B cell (primary cell): ENCODE results near the gene CCL14. TPM values are rescaled to one million over a fixed set of nuclear protein-coding genes. Genes with fewer than 3 reads are reported as not detected.

Experiments
- ATAC-seq: fragments of 200-7000 bp; cut with Tn5 transposase; one replicate; pipeline ENCODE4 v1.10.0; 2021; ENCODE audit warnings: low read depth, mild to moderate bottlenecking, moderate number of reproducible peaks, moderate library complexity
- CTCF ChIA-PET: fragments of 350-600 bp; sonication (Branson Sonifier 250); formaldehyde crosslinking; loops from one replicate; lab custom pipeline; 2021; ENCODE audit warnings: antibody characterized with exemption, inconsistent platforms; lab: Charles Lee
- POLR2A ChIA-PET: fragments of 350-600 bp; sonication (Branson Sonifier 250); formaldehyde crosslinking; loops from one replicate; lab custom pipeline; 2021; ENCODE audit warnings: antibody characterized with exemption; lab: Charles Lee
- DNase-seq: peaks from one replicate; pipeline ENCODE4 v3.0.0; 2013
- H2AFZ ChIP-seq: 2 replicates; pipeline ENCODE4 v1.6.1; 2012; ENCODE audit warnings: mild to moderate bottlenecking, low read depth, low read length; ENCODE audit not compliant: insufficient read depth, poor library complexity, severe bottlenecking
- H3K27ac ChIP-seq, 2 donors: 1 replicate in 1 of 2; 2 replicates in 1 of 2; pipeline ENCODE4 v1.5.1; 2012 to 2013; ENCODE audit warnings: low read length in 2 of 2, mild to moderate bottlenecking in 2 of 2, moderate library complexity in 1 of 2
- H3K27me3 ChIP-seq, 4 experiments: fragments of 200-600 bp in 1 of 4; sonication (generic) in 1 of 4; replicated peaks in 1 of 4; 1 replicate in 2 of 4; 2 replicates in 2 of 4; pipeline versions ENCODE4 v1.6.1 to v1.7.0; 2013 to 2016; ENCODE audit warnings: low read length in 3 of 4, mild to moderate bottlenecking in 2 of 4, mixed read lengths in 1 of 4, moderate library complexity in 1 of 4; ENCODE audit not compliant: insufficient read depth in 4 of 4, control insufficient read depth in 3 of 4; ENCODE audit errors: control extremely low read depth in 1 of 4
- H3K36me3 ChIP-seq, 2 experiments: replicated peaks in 1 of 2; 1 replicate in 1 of 2; 2 replicates in 1 of 2; pipeline versions ENCODE4 v1.6.1 to v1.7.1; 2013; ENCODE audit warnings: low read length in 1 of 2; ENCODE audit not compliant: insufficient read depth in 2 of 2, control insufficient read depth in 1 of 2; ENCODE audit errors: control extremely low read depth in 1 of 2, extremely low read depth in 1 of 2
- H3K4me1 ChIP-seq, 2 donors: fragments of 200-600 bp in 1 of 2; sonication (generic) in 1 of 2; 1 replicate in 1 of 2; 2 replicates in 1 of 2; pipeline versions ENCODE4 v1.5.1 to v1.6.1; 2013 to 2017; ENCODE audit warnings: low read length in 2 of 2; ENCODE audit not compliant: control insufficient read depth in 2 of 2, insufficient read depth in 2 of 2
- H3K4me2 ChIP-seq: replicated peaks from 2 replicates; pipeline ENCODE3; 2012; ENCODE audit warnings: mild to moderate bottlenecking, low read depth, low read length; ENCODE audit not compliant: poor library complexity, severe bottlenecking
- H3K4me3 ChIP-seq, 5 experiments: fragments of 200-600 bp in 1 of 5; sonication (generic) in 1 of 5; 1 replicate in 3 of 5; 2 replicates in 2 of 5; pipeline versions ENCODE4 v1.5.1 to v1.7.0; 2011 to 2016; ENCODE audit warnings: low read length in 4 of 5, mild to moderate bottlenecking in 4 of 5, low read depth in 2 of 5, control low read depth in 1 of 5, moderate library complexity in 1 of 5; ENCODE audit not compliant: insufficient read depth in 1 of 5; ENCODE audit errors: control extremely low read depth in 1 of 5, extremely low read depth in 1 of 5
- H3K79me2 ChIP-seq: fragments of 200-600 bp; sonication (generic); one replicate; pipeline ENCODE4 v1.6.0; 2016; ENCODE audit warnings: low read length; ENCODE audit not compliant: control insufficient read depth, insufficient read depth
- H3K9ac ChIP-seq: fragments of 200-600 bp; sonication (generic); 2 replicates; pipeline ENCODE4 v1.6.1; 2017; ENCODE audit warnings: mild to moderate bottlenecking, low read length, moderate library complexity
- H3K9me3 ChIP-seq, 3 donors: one replicate each; pipeline versions ENCODE4 v1.6.1 to v1.7.1; 2013; ENCODE audit warnings: low read length in 2 of 3; ENCODE audit not compliant: control insufficient read depth in 2 of 3, insufficient read depth in 1 of 3; ENCODE audit errors: control extremely low read depth in 1 of 3
- H4K20me1 ChIP-seq: 2 replicates; pipeline ENCODE4 v1.6.0; 2012; ENCODE audit warnings: mild to moderate bottlenecking, low read length; ENCODE audit not compliant: insufficient read depth, control insufficient read depth, poor library complexity, severe bottlenecking
- H3K27ac Mint-ChIP-seq: one replicate; pipeline ENCODE4 v1.8.0; 2021; ENCODE audit warnings: mixed read lengths
- H3K27me3 Mint-ChIP-seq: one replicate; pipeline ENCODE4 v1.8.0; 2021; ENCODE audit warnings: mixed read lengths
- H3K4me1 Mint-ChIP-seq: one replicate; pipeline ENCODE4 v1.8.0; 2021; ENCODE audit warnings: mixed read lengths
- H3K4me3 Mint-ChIP-seq: one replicate; pipeline ENCODE4 v1.8.0; 2021; ENCODE audit warnings: mixed read lengths
- H3K9me3 Mint-ChIP-seq: one replicate; pipeline ENCODE4 v1.8.0; 2022; ENCODE audit warnings: mixed read lengths; ENCODE audit not compliant: insufficient read depth
- EZH2 ChIP-seq: IDR thresholded peaks from 2 replicates; pipeline ENCODE4 v1.6.1; 2012; ENCODE audit warnings: borderline replicate concordance, low read depth, mild to moderate bottlenecking, moderate library complexity, low read length; ENCODE audit not compliant: insufficient read depth, poor library complexity, severe bottlenecking
- WGBS: methylation state at CpG from one replicate; pipeline ENCODE4 v1.1.5; 2013; ENCODE audit warnings: missing lambda C conversion rate; ENCODE audit not compliant: insufficient coverage; 5-methylcytosine and 5-hydroxymethylcytosine counted together
- intact Hi-C: fragments of 100-400 bp; cut with micrococcal nuclease; formaldehyde crosslinking; loops from one replicate; pipeline ENCODE4 v1.10.0; 2022
- polyA plus RNA-seq: library from polyadenylated mRNA; depleted of rRNA; stranded (reverse); fragments of >200 nt; gene quantifications from 2 replicates; pipeline ENCODE4 v1.2.3, GENCODE V29; 2012
- total RNA-seq, 2 donors: library from RNA; stranded (reverse); fragments of 120-200 nt in 1 of 2; gene quantifications; 1 replicate in 1 of 2; 2 replicates in 1 of 2; pipeline versions ENCODE4 v1.2.3 to v1.2.4, GENCODE V29; 2013 to 2022
- TF ChIP-seq, protein P1 (sequence below): fragments of 200-600 bp; IDR thresholded peaks from one replicate; pipeline ENCODE4 v1.8.0; 2022; ENCODE audit warnings: antibody characterized with exemption, mild to moderate bottlenecking

The CCL14 gene
- total and polyA plus RNA-seq, 2 donors (not counting 1 experiment from before 2014, with no cell fraction given): not detected

GRCh38 chr17:36001110-36001771 lies 14.7 kb upstream of the CCL14 start, which contains the start of gene CCL15:
TSS of gene CCL15 (minus strand) at chr17:36001553. CDS start at chr17:36001492, 61 bp downstream.
- intact Hi-C loops: no loop called here
- Histone ChIP-seq H3K79me2 (no peaks in the 10 kb centered on the region), H3K27me3 (peaks cover 0 to 4% (median 0%) of the 10 kb centered on the region in 4 experiments), H3K4me1 (peaks cover 16 to 31% of the 10 kb centered on the region in 2 donors), H2AFZ (no peak within 1 kb of the TSS), H4K20me1 (no peaks in the 10 kb centered on the region), H3K27ac (no peak within 1 kb of the TSS), H3K4me2 (no peak within 1 kb of the TSS), H3K36me3 (no peaks in the 10 kb centered on the region), H3K9ac (no peak within 1 kb of the TSS), H3K4me3 (no peak within 1 kb of the TSS), H3K9me3 (no peaks in the 10 kb centered on the region)
- Mint-ChIP-seq H3K4me1 (peaks cover 31% of the 10 kb centered on the region), H3K27ac (no peak within 1 kb of the TSS), H3K9me3 (no peaks in the 10 kb centered on the region), H3K4me3 (no peak within 1 kb of the TSS), H3K27me3 (peaks cover 25% of the 10 kb centered on the region)
- ATAC-seq (no peak), DNase-seq (no peak)
- no peak for TF ChIP-seq EZH2
- TF ChIP-seq, protein P1, sequence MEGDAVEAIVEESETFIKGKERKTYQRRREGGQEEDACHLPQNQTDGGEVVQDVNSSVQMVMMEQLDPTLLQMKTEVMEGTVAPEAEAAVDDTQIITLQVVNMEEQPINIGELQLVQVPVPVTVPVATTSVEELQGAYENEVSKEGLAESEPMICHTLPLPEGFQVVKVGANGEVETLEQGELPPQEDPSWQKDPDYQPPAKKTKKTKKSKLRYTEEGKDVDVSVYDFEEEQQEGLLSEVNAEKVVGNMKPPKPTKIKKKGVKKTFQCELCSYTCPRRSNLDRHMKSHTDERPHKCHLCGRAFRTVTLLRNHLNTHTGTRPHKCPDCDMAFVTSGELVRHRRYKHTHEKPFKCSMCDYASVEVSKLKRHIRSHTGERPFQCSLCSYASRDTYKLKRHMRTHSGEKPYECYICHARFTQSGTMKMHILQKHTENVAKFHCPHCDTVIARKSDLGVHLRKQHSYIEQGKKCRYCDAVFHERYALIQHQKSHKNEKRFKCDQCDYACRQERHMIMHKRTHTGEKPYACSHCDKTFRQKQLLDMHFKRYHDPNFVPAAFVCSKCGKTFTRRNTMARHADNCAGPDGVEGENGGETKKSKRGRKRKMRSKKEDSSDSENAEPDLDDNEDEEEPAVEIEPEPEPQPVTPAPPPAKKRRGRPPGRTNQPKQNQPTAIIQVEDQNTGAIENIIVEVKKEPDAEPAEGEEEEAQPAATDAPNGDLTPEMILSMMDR: no peak
- ChIA-PET POLR2A (no interaction called here), CTCF (interaction anchor here (0.7 to 1.6 kb wide), 2 partner anchors 23 to 148 kb away, joined by 3 to 4 read pairs; no protein-coding TSS in a partner anchor)
- WGBS: 85% methylated on average over 3 of the region's 6 CpGs

DNA sequence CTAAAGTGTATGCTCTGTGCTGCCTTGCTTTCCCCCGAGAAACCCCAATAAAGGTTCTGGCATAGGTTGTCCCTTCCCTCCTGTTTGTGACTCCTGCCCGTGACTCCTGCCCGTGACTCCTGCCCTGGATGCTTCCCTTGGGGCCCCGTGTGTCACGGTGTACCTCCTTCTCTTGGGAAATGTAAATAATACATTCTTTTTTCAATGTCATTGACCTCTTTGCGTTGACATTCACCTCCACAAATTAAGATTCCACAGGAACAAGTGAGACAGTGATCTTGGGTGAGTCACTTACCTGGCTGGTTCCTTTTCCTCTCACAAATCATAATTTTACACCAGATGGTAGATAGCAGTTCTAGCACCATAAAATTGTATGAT lies 14.2 kb upstream of the CCL14 start:
- Histone ChIP-seq H3K4me2 (no peak overlapping the region), H3K27me3 (peaks cover 0 to 4% (median 0%) of the 10 kb centered on the region in 4 experiments), H3K27ac (no peak overlapping the region), H3K9ac (no peak overlapping the region), H3K4me3 (no peak overlapping the region), H3K4me1 (peaks cover 21 to 36% of the 10 kb centered on the region in 2 donors), H3K9me3 (no peaks in the 10 kb centered on the region), H4K20me1 (no peaks in the 10 kb centered on the region), H3K36me3 (no peaks in the 10 kb centered on the region), H2AFZ (no peak overlapping the region), H3K79me2 (no peaks in the 10 kb centered on the region)
- 100% methylated on average over 1 of the region's 6 CpGs for WGBS
- no peak for DNase-seq
- Mint-ChIP-seq H3K27ac (no peak overlapping the region), H3K27me3 (peaks cover 25% of the 10 kb centered on the region), H3K4me1 (peaks cover 35% of the 10 kb centered on the region), H3K9me3 (no peaks in the 10 kb centered on the region), H3K4me3 (no peak overlapping the region)
- no peak for TF ChIP-seq EZH2
- TF ChIP-seq, protein P1: no peak
- ChIA-PET POLR2A (interaction anchor here (0.7 kb wide), 1 partner anchor 560 kb away, joined by 6 read pairs; no protein-coding TSS in a partner anchor), CTCF (interaction anchor here (1.6 kb wide), 1 partner anchor 22 kb away, joined by 4 read pairs; no protein-coding TSS in a partner anchor)
- no peak for ATAC-seq
- intact Hi-C loops: no loop called here
